ENCODE measurements around the gene SIRT7.

- TF ChIP-seq POLR2A (IDR thresholded peaks at IDR 0.05) (no peak), CTCF (IDR thresholded peaks at IDR 0.05) (no peak)
These were observed 19.7 kb downstream of the SIRT7 start for GRCh38 chr17:81898029-81898866.
